GM12874 (cell line): Measurements from ENCODE around the gene DOP1B.

Experiments used
- CTCF ChIP-seq: IDR thresholded peaks from 2 replicates; pipeline ENCODE4 v1.5.1; 2011; ENCODE audit warnings: low read depth, mild to moderate bottlenecking, control low read depth, low read length, moderate library complexity; ENCODE audit not compliant: insufficient read depth

DOP1B gene

GRCh38 chr21:36193200-36193599, 36.6 kb downstream of the DOP1B start:
- TF ChIP-seq CTCF, result no peak

- no peak for TF ChIP-seq CTCF
Measured at GRCh38 chr21:36194024-36194423, 37.4 kb downstream of the DOP1B start.

- no peak for TF ChIP-seq CTCF
Measured at GRCh38 chr21:36195613-36196012, 39.0 kb downstream of the DOP1B start.

- TF ChIP-seq CTCF, result no peak
Measured at GRCh38 chr21:36199021-36199420, 42.4 kb downstream of the DOP1B start.

GRCh38 chr21:36200081-36200561, 43.5 kb downstream of the DOP1B start:
- TF ChIP-seq CTCF, result no peak

GRCh38 chr21:36202726-36203602, 46.3 kb downstream of the DOP1B start:
- TF ChIP-seq CTCF, result no peak

GRCh38 chr21:36203603-36203889, 46.9 kb downstream of the DOP1B start:
- no peak for TF ChIP-seq CTCF
